ENCODE data around the gene MRPL38. TPM values are rescaled to one million over a fixed set of nuclear protein-coding genes. Genes with fewer than 3 reads are reported as not detected.

The MRPL38 gene
- total RNA-seq, 1 donor from 2014 or later: 113 TPM

DNA sequence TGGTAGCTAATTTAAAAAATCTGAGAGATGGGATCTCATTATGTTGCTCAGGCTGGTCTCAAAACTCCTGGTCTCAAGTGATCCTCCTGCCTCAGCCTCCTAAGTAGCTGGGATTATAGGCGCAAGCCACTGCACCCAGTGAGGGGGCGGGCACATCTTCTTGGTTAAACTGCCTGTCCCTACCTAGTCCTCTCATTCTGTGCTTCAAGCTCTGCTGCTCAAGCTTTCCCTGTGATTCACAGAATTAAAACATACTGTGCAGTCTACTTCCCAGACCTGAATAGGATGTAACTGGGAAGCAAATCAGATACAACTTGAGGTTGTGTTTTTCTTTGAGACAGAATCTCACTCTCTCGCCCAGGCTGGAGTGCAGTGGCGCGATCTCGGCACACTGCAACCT, 2.3 kb downstream of the MRPL38 start:
- no peaks in the 10 kb centered on the region for H3K9me3 Mint-ChIP-seq
- H3K27ac Mint-ChIP-seq: no peak overlapping the region
- H3K36me3 Mint-ChIP-seq: no peaks in the 10 kb centered on the region
- peaks cover 3% of the 10 kb centered on the region for H3K4me1 Mint-ChIP-seq (ENCODE audit: unreplicated experiment)
- no peak for DNase-seq (ENCODE audit: extremely low spot score, unreplicated experiment)
- no peaks in the 10 kb centered on the region for H3K27me3 Mint-ChIP-seq
- no peak for TF ChIP-seq CTCF (conservative IDR thresholded peaks at IDR 0.05)
- no peak overlapping the region for H3K4me3 Mint-ChIP-seq

DNA sequence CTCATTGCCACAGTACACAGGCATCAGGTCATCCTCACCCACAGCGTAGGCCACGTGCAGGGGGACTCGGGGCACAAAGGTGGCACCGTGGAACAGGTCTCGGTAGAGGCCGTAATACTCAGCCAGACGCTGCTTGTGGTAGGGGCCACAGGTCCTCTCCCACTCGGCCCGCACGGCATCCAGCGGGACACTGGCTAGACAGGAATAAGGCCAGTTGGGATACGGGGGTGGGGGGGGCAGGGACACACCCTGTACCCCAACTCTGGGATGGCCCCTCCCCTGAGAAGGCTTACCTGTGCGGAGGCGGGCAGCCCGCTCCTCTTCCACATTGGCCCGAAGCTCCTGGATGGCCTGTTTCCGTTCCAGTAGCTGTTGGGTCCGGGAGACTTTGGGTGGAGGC, 3.0 kb downstream of the MRPL38 start:
- H3K27ac Mint-ChIP-seq: no peak overlapping the region
- peaks cover 5% of the 10 kb centered on the region for H3K4me1 Mint-ChIP-seq (ENCODE audit: unreplicated experiment)
- peak; percentile 61 for DNase-seq (ENCODE audit: extremely low spot score, unreplicated experiment)
- no peak for TF ChIP-seq CTCF (conservative IDR thresholded peaks at IDR 0.05)
- H3K36me3 Mint-ChIP-seq: no peaks in the 10 kb centered on the region
- no peaks in the 10 kb centered on the region for H3K9me3 Mint-ChIP-seq
- no peak overlapping the region for H3K4me3 Mint-ChIP-seq
- H3K27me3 Mint-ChIP-seq: no peaks in the 10 kb centered on the region

DNA sequence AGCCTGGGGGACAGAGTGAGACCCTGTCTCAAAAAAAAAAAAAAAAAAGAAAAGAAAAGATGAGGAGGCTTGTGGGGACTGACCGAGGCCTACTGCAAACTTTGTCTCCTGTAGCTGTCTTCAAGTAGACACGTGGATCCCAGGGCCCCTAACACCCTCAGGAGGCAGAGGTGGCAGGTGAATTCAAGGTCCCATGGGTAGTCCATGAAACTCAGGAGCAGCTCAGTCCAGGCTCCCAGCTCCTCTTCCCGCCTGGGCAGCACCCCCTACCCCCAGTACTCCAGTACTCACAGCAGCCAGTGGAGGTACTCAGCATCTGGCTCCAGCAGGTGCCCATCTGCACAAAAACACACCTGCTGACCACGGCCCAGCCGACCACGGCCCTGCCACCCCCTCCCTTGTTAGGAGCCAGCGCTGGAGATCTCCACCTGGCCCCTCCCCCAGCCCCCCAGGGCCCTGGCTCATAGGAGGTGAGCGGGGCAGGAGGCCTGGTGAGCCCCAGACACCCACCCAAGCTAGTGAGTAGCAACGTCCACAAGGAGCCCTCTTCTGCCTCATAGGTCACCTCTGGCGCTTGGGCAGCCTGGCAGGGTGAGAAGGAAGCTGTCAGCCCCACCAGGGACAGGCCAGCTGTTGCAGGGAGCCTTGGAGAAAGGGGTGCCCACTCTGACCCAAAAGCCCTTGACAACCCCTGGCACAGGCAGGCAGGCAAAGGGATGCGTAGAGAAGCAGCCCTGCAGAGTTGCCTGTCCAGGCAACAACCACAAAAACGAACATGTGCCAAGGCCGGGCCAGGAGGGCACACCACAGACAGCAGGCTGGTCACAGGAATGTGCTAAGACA, 3.8 kb downstream of the MRPL38 start:
- no peaks in the 10 kb centered on the region for H3K36me3 Mint-ChIP-seq
- TF ChIP-seq CTCF (conservative IDR thresholded peaks at IDR 0.05): no peak
- no peak overlapping the region for H3K27ac Mint-ChIP-seq
- no peaks in the 10 kb centered on the region for H3K27me3 Mint-ChIP-seq
- H3K9me3 Mint-ChIP-seq: no peaks in the 10 kb centered on the region
- peaks cover 5% of the 10 kb centered on the region for H3K4me1 Mint-ChIP-seq (ENCODE audit: unreplicated experiment)
- DNase-seq (ENCODE audit: extremely low spot score, unreplicated experiment): no peak
- H3K4me3 Mint-ChIP-seq: no peak overlapping the region

DNA sequence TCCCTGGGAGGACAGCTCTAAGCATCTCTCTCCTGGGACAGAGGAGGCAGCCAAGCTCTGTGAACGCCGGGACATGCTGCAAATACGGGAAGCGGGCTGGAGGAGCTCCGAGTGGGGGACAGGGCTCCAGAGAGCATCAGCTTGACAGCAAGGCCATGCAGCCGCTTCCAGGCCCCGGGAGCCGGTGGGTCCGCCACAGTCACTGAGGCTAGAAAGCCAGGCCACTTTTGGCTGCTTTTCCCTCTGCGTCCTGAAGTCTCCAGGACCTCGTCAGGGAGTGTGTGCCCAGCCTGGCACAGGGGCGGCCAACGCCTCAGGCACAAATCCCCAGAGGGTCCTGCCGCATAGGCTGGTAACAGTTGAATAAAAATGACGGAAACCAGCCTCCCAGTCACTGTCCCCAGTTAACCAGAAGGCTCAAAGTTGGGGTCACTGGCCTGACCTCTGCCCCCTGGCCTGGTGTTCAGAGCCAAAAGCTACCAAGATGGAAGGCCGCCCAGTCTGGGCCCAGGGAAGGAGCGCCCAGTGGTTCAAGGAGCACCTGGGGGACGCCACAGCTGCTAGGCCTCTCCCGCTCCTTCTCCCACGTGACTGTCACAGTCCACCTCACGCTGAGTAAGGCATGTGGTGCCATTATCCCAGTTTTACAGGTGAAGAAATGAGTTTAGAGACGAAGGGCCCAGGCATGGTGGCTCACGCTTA, 4.8 kb downstream of the MRPL38 start:
- Mint-ChIP-seq H3K9me3 (no peaks in the 10 kb centered on the region), H3K36me3 (peaks cover 4% of the 10 kb centered on the region), H3K27ac (no peak overlapping the region)

DNA sequence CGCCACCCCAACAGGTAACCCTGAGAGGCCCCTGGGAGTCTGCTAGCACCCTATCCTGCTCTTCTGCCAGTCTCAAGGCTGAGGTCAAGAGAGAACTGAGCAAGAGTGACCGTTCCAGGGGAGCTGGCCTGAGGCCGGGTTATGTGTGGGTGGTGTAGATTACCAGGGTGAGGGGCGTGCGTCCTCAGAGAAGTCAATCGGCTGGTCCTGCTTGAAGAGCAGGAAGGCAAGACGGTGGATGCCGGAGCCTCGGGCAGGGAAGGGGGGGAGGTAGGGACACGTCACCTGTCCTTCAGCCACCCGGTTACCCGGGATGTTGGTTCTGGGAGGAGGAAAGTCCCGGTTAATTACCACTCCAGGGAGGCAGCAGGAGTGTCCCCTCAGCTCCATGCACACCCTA, 5.3 kb downstream of the MRPL38 start:
- DNase-seq (ENCODE audit: extremely low spot score, unreplicated experiment): peak; percentile 56
- no peaks in the 10 kb centered on the region for H3K27me3 Mint-ChIP-seq
- peak overlapping the region; percentile 62 for H3K4me3 Mint-ChIP-seq
- no peak overlapping the region for H3K27ac Mint-ChIP-seq
- peaks cover 4% of the 10 kb centered on the region for H3K36me3 Mint-ChIP-seq
- no peak for TF ChIP-seq CTCF (conservative IDR thresholded peaks at IDR 0.05)
- H3K9me3 Mint-ChIP-seq: no peaks in the 10 kb centered on the region
- H3K4me1 Mint-ChIP-seq (ENCODE audit: unreplicated experiment): peaks cover 15% of the 10 kb centered on the region

More for the DNA sequence above, 4.8 kb downstream of the MRPL38 start:
- Mint-ChIP-seq H3K4me1 (ENCODE audit: unreplicated experiment) (peaks cover 14% of the 10 kb centered on the region), H3K27me3 (no peaks in the 10 kb centered on the region), H3K4me3 (no peak overlapping the region)
- TF ChIP-seq CTCF (conservative IDR thresholded peaks at IDR 0.05): no peak
- peak; percentile 64 for DNase-seq (ENCODE audit: extremely low spot score, unreplicated experiment)

Measured in type B pancreatic cell (in vitro differentiated cells).